H1 (cell line): Measurements from ENCODE around the gene CHN2. TPM values are rescaled to one million over a fixed set of nuclear protein-coding genes. Genes with fewer than 3 reads are reported as not detected.

Experiments
- CTCF ChIA-PET: fragments of 300-600 bp; sonication (Branson Sonifier 250); formaldehyde crosslinking; loops from one replicate; lab custom pipeline; 2021; ENCODE audit not compliant: partially characterized antibody; lab: Charles Lee
- POLR2A ChIA-PET: fragments of 300-600 bp; sonication (Branson Sonifier 250); formaldehyde crosslinking; loops from one replicate; lab custom pipeline; 2021; ENCODE audit warnings: inconsistent platforms; ENCODE audit not compliant: partially characterized antibody; lab: Charles Lee
- DNase-seq, 2 experiments: peaks; one replicate each; pipeline versions ENCODE4 v3.0.0 to v3.0.0-alpha.2; 2010 to 2022; ENCODE audit warnings: low spot score in 2 of 2, low read depth in 1 of 2, mixed read lengths in 1 of 2
- FAIRE-seq: peaks from 2 replicates; lab custom pipeline; 2011; peaks lifted over from hg19 to GRCh38; lab: Jason Lieb, UNC
- H2AFZ ChIP-seq: 2 replicates; pipeline ENCODE4 v1.8.1; 2012; ENCODE audit warnings: low read length, inconsistent platforms
- H2AK5ac ChIP-seq: 2 replicates; pipeline ENCODE4 v1.6.1; 2013; ENCODE audit warnings: low read depth, low read length
- H2BK120ac ChIP-seq: replicated peaks from 2 replicates; pipeline ENCODE3; 2013; ENCODE audit warnings: low read depth, low read length, inconsistent platforms
- H2BK12ac ChIP-seq: 2 replicates; pipeline ENCODE4 v1.6.1; 2013; ENCODE audit warnings: low read depth, low read length
- H2BK15ac ChIP-seq: 2 replicates; pipeline ENCODE4 v1.6.1; 2013; ENCODE audit warnings: low read length
- H2BK20ac ChIP-seq: 2 replicates; pipeline ENCODE4 v1.6.1; 2013; ENCODE audit warnings: low read length
- H2BK5ac ChIP-seq: 2 replicates; pipeline ENCODE4 v1.6.1; 2013; ENCODE audit warnings: low read depth, low read length
- H3K14ac ChIP-seq: 2 replicates; pipeline ENCODE4 v1.6.1; 2013; ENCODE audit warnings: inconsistent platforms; ENCODE audit not compliant: insufficient read length
- H3K18ac ChIP-seq: 2 replicates; pipeline ENCODE4 v1.6.1; 2013; ENCODE audit warnings: low read length; ENCODE audit errors: extremely low read depth
- H3K23ac ChIP-seq: 2 replicates; pipeline ENCODE4 v1.6.1; 2013; ENCODE audit warnings: inconsistent platforms; ENCODE audit not compliant: insufficient read length
- H3K23me2 ChIP-seq: 2 replicates; pipeline ENCODE4 v1.6.1; 2013; ENCODE audit warnings: low read depth, low read length
- H3K27ac ChIP-seq: 2 replicates; pipeline ENCODE4 v1.6.1; 2011; ENCODE audit warnings: low read depth, low read length, inconsistent platforms
- H3K27me3 ChIP-seq, 4 experiments: replicated peaks in 1 of 4; 1 replicate in 1 of 4; 2 replicates in 3 of 4; pipeline versions ENCODE4 v1.6.1 to v1.8.1; 2011 to 2013; ENCODE audit warnings: low read length in 3 of 4, mild to moderate bottlenecking in 3 of 4, inconsistent platforms in 2 of 4, mixed read lengths in 2 of 4, moderate library complexity in 1 of 4; ENCODE audit not compliant: control insufficient read depth in 3 of 4, insufficient read depth in 3 of 4; ENCODE audit errors: extremely low read depth in 1 of 4
- H3K36me3 ChIP-seq, 4 experiments: 2 replicates each; pipeline versions ENCODE4 v1.6.1 to v1.8.1; 2011 to 2013; ENCODE audit warnings: mild to moderate bottlenecking in 4 of 4, low read length in 3 of 4, moderate library complexity in 2 of 4, control low read depth in 1 of 4, inconsistent platforms in 1 of 4; ENCODE audit not compliant: insufficient read depth in 4 of 4, control insufficient read depth in 2 of 4
- H3K4ac ChIP-seq: replicated peaks from 2 replicates; pipeline ENCODE3; 2013; ENCODE audit warnings: low read length, low read depth, mixed read lengths, inconsistent platforms; ENCODE audit not compliant: insufficient read length
- H3K4me1 ChIP-seq, 4 experiments: replicated peaks in 1 of 4; 1 replicate in 1 of 4; 2 replicates in 3 of 4; pipeline versions ENCODE4 v1.6.1 to v1.8.1; 2011 to 2013; ENCODE audit warnings: low read length in 3 of 4, inconsistent platforms in 2 of 4, mixed read lengths in 1 of 4; ENCODE audit not compliant: insufficient read depth in 4 of 4, control insufficient read depth in 3 of 4
- H3K4me2 ChIP-seq, 2 experiments: 2 replicates each; pipeline versions ENCODE4 v1.6.1 to v1.8.1; 2011 to 2013; ENCODE audit warnings: low read depth in 2 of 2, low read length in 2 of 2, control low read depth in 1 of 2, inconsistent platforms in 1 of 2, mild to moderate bottlenecking in 1 of 2; ENCODE audit not compliant: insufficient read depth in 1 of 2
- H3K4me3 ChIP-seq, 4 experiments: fragments of 200-600, 300-600 bp in 1 of 4; sonication (generic), shearing (Covaris generic), sonication (Bioruptor Twin) in 1 of 4; 2 replicates each; pipeline versions ENCODE4 v1.5.1 to v1.8.1; 2011 to 2016; ENCODE audit warnings: low read length in 4 of 4, low read depth in 3 of 4, control low read depth in 2 of 4, inconsistent platforms in 2 of 4, mild to moderate bottlenecking in 2 of 4, mixed read lengths in 1 of 4, moderate library complexity in 1 of 4; ENCODE audit not compliant: insufficient read depth in 2 of 4; ENCODE audit errors: extremely low read depth in 1 of 4
- H3K56ac ChIP-seq: replicated peaks from 2 replicates; pipeline ENCODE3; 2013; ENCODE audit warnings: low read depth, mild to moderate bottlenecking, mixed read lengths, low read length, inconsistent platforms; ENCODE audit not compliant: insufficient read length
- H3K79me1 ChIP-seq: 2 replicates; pipeline ENCODE4 v1.6.1; 2013; ENCODE audit warnings: low read depth, low read length, control low read depth
- H3K79me2 ChIP-seq, 2 experiments: 2 replicates each; pipeline versions ENCODE4 v1.6.1 to v1.8.1; 2012 to 2013; ENCODE audit warnings: low read length in 2 of 2, mild to moderate bottlenecking in 2 of 2, inconsistent platforms in 1 of 2; ENCODE audit not compliant: insufficient read depth in 2 of 2, control insufficient read depth in 1 of 2
- H3K9ac ChIP-seq, 4 experiments: replicated peaks in 1 of 4; 1 replicate in 1 of 4; 2 replicates in 3 of 4; pipeline versions ENCODE4 v1.6.1 to v1.8.1; 2011 to 2013; ENCODE audit warnings: low read depth in 3 of 4, low read length in 3 of 4, control low read depth in 2 of 4, mild to moderate bottlenecking in 2 of 4, moderate library complexity in 2 of 4, inconsistent platforms in 1 of 4; ENCODE audit errors: extremely low read depth in 1 of 4
- H3K9me3 ChIP-seq, 2 experiments: 2 replicates each; pipeline versions ENCODE4 v1.6.1 to v1.8.1; 2012 to 2013; ENCODE audit warnings: mild to moderate bottlenecking in 2 of 2, moderate library complexity in 2 of 2, control low read depth in 1 of 2, inconsistent platforms in 1 of 2, low read depth in 1 of 2, low read length in 1 of 2, mixed read lengths in 1 of 2; ENCODE audit not compliant: insufficient read depth in 2 of 2
- H4K20me1 ChIP-seq, 2 experiments: replicated peaks in 1 of 2; 2 replicates each; pipeline versions ENCODE3 to v1.8.1; 2011 to 2013; ENCODE audit warnings: inconsistent platforms in 2 of 2, low read length in 2 of 2, mild to moderate bottlenecking in 1 of 2; ENCODE audit not compliant: insufficient read depth in 2 of 2, control insufficient read depth in 1 of 2
- H4K5ac ChIP-seq: 2 replicates; pipeline ENCODE4 v1.6.1; 2013; ENCODE audit warnings: low read length, low read depth, mixed read lengths, inconsistent platforms; ENCODE audit not compliant: insufficient read length
- H4K8ac ChIP-seq: 2 replicates; pipeline ENCODE4 v1.8.0; 2013; ENCODE audit warnings: mild to moderate bottlenecking, moderate library complexity, low read length, inconsistent platforms; ENCODE audit not compliant: insufficient read depth; ENCODE audit errors: extremely low read depth
- H4K91ac ChIP-seq: replicated peaks from 2 replicates; pipeline ENCODE3; 2013; ENCODE audit warnings: low read length, mixed read lengths, inconsistent platforms; ENCODE audit not compliant: insufficient read length
- E2F6 ChIP-seq: IDR thresholded peaks from 2 replicates; pipeline ENCODE4 v1.6.1; 2012; ENCODE audit warnings: inconsistent platforms
- FOSL1 ChIP-seq: IDR thresholded peaks from 2 replicates; pipeline ENCODE4 v1.6.1; 2011; ENCODE audit warnings: mild to moderate bottlenecking, low read depth, low read length, moderate library complexity; ENCODE audit not compliant: insufficient read depth
- RAD21 ChIP-seq, 2 experiments: IDR thresholded peaks in 1 of 2; conservative IDR thresholded peaks in 1 of 2; 2 replicates each; pipeline ENCODE4 v1.6.1; 2011; ENCODE audit warnings: low read depth in 2 of 2, low read length in 2 of 2, improper control_type of control experiment in 1 of 2, inconsistent platforms in 1 of 2, mild to moderate bottlenecking in 1 of 2, moderate library complexity in 1 of 2
- WGBS, 2 experiments: shearing (Covaris generic) in 1 of 2; methylation state at CpG; one replicate each; pipeline versions ENCODE4 v1.1.6 to v1.1.7; 2013 to 2015; ENCODE audit warnings: low lambda C conversion rate in 2 of 2, mixed read lengths in 2 of 2, inconsistent platforms in 1 of 2, low coverage in 1 of 2, missing lambda C conversion rate in 1 of 2; ENCODE audit not compliant: insufficient replicate concordance in 2 of 2, insufficient coverage in 1 of 2, insufficient read length in 1 of 2; ENCODE audit errors: extremely low coverage in 1 of 2, missing lambda C conversion rate in 1 of 2; 5-methylcytosine and 5-hydroxymethylcytosine counted together
- polyA plus RNA-seq, 7 experiments: library from polyadenylated mRNA; depleted of rRNA in 3 of 7; stranded (reverse) in 5 of 7; unstranded in 2 of 7; fragments of >200 nt in 5 of 7; fragments of 200-250 nt in 2 of 7; gene quantifications; 1 replicate in 5 of 7; 2 replicates in 1 of 7; 4 replicates in 1 of 7; pipeline versions ENCODE4 v1.2.1 to v1.2.3, GENCODE V29; 2011 to 2013; ENCODE audit warnings: missing spikeins in 2 of 7, mixed read lengths in 2 of 7
- total RNA-seq: library from RNA; stranded (reverse); fragmentation: NEBNext Ultra II Directional; extraction: Animal tissue kit (Norgen Biotek cat#: 25700); gene quantifications from 2 replicates; pipeline ENCODE4 v1.2.1, GENCODE V29; 2021

The CHN2 gene
- total and polyA plus RNA-seq, 2 of the 8 experiments (the other 6 are each of a cell fraction or from before 2014, with no cell fraction given): 2.9 to 4.8 TPM

GRCh38 chr7:29479301-29480200 lies 285.0 kb downstream of the CHN2 start:
- no peak overlapping the region; the same call in 1 of the 2 replicates for H2AFZ ChIP-seq
- H2AK5ac ChIP-seq: no peak overlapping the region
- no peak overlapping the region for H2BK15ac ChIP-seq
- no peak overlapping the region for H3K27ac ChIP-seq
- no peaks in the 10 kb centered on the region for H3K23me2 ChIP-seq
- ChIA-PET POLR2A (no interaction called here), CTCF (interaction anchor here (1.4 kb wide), 1 partner anchor 59 kb away, joined by 4 read pairs; no protein-coding TSS in a partner anchor)
- H3K23ac ChIP-seq: no peak overlapping the region
- no peak overlapping the region for H3K4ac ChIP-seq
- no peak overlapping the region for H4K91ac ChIP-seq
- no peak overlapping the region for H4K5ac ChIP-seq
- 0 out of 2 replicates have a peak overlapping the region, but pooled peaks have one; percentile 21 for H2BK20ac ChIP-seq
- H3K4me1 ChIP-seq: peaks cover 0 to 4% (median 0%) of the 10 kb centered on the region in 4 experiments; a peak in 1 of 7 replicates
- DNase-seq: no peak
- peak overlapping the region; percentile 29; the same call in 1 of the 2 replicates for H4K8ac ChIP-seq
- H2BK5ac ChIP-seq: no peak overlapping the region
- H4K20me1 ChIP-seq: no peaks in the 10 kb centered on the region
- no peak overlapping the region for H3K9ac ChIP-seq
- WGBS, 2 experiments: 76% methylated on average over 17 of the region's 17 CpGs; no CpG with 5 or more reads in 1 of the 2 experiments
- no peak overlapping the region for H3K18ac ChIP-seq
- H3K9me3 ChIP-seq: no peaks in the 10 kb centered on the region
- H3K4me2 ChIP-seq: no peak overlapping the region
- TF ChIP-seq E2F6: peak; percentile 36; the same call in 1 of the 2 replicates
- TF ChIP-seq RAD21 (IDR thresholded peaks at IDR 0.05 in 1 of 2, conservative IDR thresholded peaks at IDR 0.05 in 1 of 2; ENCODE audit: low read depth in 2 of 2, low read length in 2 of 2): no peak
- TF ChIP-seq FOSL1: no peak
- H3K4me3 ChIP-seq: no peak overlapping the region
- H3K79me2 ChIP-seq: no peaks in the 10 kb centered on the region
- no peaks in the 10 kb centered on the region for H3K79me1 ChIP-seq
- H3K14ac ChIP-seq: no peak overlapping the region
- no peak overlapping the region for H2BK120ac ChIP-seq
- no peak overlapping the region for H2BK12ac ChIP-seq
- H3K27me3 ChIP-seq: no peaks in the 10 kb centered on the region
- no peak overlapping the region for H3K56ac ChIP-seq
- H3K36me3 ChIP-seq: no peaks in the 10 kb centered on the region
- FAIRE-seq: no peak
